ENCODE results near the gene FKBP9. TPM values are rescaled to one million over a fixed set of nuclear protein-coding genes. Genes with fewer than 3 reads are reported as not detected.
"Not testable (repeated sequence)": the region's sequence is repeated elsewhere in the genome, so short reads cannot be mapped to it uniquely, and the experiment has no call there.

FKBP9 gene, protein sequence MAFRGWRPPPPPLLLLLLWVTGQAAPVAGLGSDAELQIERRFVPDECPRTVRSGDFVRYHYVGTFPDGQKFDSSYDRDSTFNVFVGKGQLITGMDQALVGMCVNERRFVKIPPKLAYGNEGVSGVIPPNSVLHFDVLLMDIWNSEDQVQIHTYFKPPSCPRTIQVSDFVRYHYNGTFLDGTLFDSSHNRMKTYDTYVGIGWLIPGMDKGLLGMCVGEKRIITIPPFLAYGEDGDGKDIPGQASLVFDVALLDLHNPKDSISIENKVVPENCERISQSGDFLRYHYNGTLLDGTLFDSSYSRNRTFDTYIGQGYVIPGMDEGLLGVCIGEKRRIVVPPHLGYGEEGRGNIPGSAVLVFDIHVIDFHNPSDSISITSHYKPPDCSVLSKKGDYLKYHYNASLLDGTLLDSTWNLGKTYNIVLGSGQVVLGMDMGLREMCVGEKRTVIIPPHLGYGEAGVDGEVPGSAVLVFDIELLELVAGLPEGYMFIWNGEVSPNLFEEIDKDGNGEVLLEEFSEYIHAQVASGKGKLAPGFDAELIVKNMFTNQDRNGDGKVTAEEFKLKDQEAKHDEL
- polyA plus RNA-seq (ENCODE audit: insufficient read length in 4 of 4): 100 to 1,000 TPM; 126 to 214 (median 152) TPM

DNA sequence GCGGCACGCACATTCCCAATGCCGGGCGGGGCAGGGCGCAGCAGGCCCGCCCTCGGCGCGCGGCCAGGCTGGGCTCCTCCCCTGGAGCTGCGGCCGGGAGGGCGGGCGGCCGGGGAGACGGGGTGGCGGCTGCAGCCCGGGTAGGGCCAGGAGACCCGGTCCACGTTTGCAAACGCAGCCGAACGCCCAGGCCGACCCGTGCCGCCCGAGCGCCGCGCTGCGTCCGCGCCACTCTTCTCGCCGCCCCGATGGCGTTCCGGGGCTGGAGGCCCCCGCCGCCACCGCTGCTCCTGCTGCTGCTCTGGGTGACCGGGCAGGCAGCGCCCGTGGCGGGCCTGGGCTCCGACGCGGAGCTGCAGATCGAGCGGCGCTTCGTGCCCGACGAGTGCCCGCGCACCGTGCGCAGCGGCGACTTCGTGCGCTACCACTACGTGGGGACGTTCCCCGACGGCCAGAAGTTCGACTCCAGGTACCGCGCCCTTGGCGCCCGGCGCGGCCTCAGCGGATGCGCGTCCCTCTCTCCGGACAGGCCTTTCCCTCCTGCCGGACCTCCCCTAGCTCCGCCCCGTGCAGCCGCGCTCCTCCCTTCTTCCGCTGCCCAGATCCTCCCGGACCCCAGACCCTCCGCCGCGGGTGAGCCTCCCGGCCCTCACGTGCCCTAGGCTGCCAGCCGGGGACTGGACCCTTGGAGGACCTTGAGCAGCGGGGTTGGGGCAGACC is at the start of gene FKBP9:
TSS of gene FKBP9 (plus strand) at position 115 of the 720 bp plus-strand sequence. CDS start at position 249, 134 bp downstream.
- peak in 3 of 4 donors; percentile 69 to 85 (median 72) for DNase-seq (ENCODE audit: low read depth in 4 of 4, low spot score in 2 of 4)

DNA sequence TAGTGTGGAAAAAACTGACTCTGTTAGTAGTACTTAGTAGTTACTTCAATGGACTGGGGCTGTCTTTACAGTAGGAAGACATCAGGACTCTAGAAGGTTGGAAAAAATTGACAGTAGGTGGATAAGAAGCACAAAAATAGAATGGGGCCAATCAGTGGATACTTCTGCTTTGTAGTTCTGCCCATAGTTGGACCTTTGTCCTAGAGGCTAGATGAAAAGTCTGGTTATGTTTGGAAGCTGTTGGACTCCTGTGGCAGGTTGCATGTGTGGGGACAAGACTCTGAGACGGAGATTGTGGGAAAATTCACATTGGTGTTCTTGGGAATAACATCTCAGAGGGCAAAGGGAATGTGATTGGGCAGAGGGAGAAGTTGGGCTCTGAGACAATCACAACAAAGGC is 47.0 kb upstream of the FKBP9 start:
- no peak for DNase-seq (ENCODE audit: low read depth in 4 of 4, low spot score in 2 of 4)

DNA sequence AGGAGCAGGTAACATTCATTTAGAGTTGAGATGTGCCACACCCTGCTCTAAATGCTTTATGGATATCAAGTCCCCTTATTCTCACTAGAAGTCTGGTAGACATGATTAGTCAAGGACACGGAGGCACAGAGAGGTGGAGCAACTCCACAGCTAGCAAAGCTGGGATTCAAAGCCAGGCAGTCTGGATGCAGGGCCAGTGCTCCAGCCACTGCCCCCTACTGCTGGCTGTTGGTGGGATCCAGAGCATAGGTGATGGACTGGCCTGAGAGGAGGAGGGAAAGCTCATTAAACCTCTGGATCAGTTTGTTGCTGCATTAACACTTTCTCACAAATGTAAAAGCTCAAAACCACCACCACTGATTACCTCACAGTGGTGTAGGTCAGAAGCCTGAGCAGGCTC is 43.1 kb upstream of the FKBP9 start:
- DNase-seq (ENCODE audit: low read depth in 4 of 4, low spot score in 2 of 4): no peak

DNA sequence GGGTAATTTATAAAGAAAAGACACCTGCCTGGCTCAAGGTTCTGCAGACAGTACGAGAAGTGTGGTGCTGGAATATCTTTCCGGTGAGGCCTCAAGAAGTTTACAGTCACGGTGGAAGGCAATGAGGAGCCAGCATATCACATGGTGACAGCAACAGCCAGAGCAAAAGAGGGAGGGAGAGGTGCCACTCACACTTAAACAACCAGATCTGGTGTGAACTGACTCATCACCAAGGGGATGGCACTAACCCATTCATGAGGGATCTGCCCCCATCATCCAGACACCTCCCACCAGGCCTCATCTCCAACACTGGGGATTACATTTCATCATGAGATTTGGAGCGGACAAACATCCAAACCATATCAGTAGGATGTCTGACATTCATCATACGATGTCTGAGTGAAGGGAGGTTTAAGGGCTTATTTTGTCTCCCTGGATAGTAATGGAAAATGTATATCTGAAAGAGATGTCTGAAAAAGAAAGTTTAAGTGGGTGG is 42.2 kb upstream of the FKBP9 start:
- DNase-seq (ENCODE audit: low read depth in 4 of 4, low spot score in 2 of 4): no peak

DNA sequence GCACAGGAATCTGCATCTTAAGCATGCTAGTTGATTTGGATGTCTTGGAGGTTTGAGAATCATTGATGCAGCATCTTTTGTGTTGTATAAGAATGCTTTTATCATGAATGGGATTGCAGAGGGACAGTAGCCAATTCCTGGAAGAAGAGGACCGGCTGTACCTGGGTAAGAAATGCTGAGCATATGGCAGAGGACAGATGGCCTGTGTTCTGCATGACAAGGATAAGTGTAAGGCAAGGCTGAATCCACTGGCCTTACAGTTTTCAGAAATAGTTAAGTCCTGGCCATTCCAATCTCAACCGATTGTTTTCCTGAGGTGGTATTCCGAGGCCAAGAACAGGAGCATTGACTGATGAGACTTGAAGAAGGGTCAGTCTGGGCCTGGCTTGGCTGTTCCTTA is 41.2 kb upstream of the FKBP9 start:
- DNase-seq (ENCODE audit: low read depth in 4 of 4, low spot score in 2 of 4): no peak

DNA sequence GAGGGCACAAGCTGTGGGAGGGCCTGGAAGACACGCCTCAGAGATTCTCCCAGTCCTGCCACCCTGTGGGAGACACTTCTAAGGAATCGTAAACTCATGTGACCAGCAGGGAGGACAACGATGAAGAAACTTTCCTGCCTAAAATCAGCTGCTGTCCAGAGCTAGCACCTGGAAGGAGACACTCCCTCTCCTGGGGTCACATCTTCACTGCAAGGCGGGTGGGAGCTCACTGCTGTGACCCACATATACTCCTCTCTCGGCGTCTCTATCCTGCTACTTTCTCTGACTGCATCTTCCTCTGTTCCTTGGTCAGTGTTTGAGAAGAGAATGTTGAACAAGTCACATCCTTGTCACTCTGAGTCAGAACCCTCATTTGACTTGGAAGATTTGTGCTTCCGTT is 40.2 kb upstream of the FKBP9 start:
- DNase-seq (ENCODE audit: low read depth in 4 of 4, low spot score in 2 of 4): not testable (repeated sequence)

DNA sequence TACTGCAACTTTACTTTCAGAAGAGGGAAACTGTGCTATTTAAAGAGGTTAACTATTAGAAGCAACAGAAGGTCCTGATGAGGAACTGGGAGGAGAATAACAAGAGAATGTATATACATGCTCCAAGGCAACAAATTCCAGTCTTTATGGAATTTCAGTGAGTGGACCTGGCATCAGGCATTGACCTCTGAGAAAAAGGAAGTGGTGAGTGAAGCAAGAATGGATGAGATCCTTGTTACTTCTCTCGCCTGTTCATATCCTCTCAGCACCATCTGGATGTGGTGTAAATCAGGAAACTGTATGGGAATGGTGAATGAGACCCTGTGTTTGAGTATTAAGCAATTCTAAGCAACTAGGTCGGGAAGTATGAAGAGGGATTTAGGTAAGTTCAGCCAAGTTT is 35.3 kb upstream of the FKBP9 start:
- no peak for DNase-seq (ENCODE audit: low read depth in 4 of 4, low spot score in 2 of 4)

DNA sequence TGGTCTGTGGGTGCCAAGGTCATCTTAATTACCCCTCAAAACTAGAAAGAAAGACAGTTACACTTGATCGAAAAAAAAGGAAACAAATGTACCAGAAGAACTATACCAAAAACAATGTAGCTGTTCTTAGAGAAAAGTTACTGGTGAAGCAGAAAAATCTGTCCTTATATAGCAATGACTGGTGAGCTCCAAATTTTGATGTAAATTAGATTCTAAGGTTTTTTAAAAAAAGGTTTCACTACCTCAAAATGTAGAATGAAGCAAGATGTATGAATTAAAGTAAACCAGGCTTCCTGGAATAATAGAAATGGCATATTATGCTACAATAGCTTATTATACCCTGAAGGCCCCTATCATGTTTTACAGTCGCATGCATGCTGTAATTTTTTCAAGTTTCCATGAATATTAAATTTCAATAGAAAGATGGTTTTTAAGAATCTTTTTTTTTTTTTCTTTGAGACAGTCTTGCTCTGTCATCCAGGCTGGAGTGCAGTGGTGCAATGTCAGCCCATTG is 28.4 kb upstream of the FKBP9 start:
- DNase-seq (ENCODE audit: low read depth in 4 of 4, low spot score in 2 of 4): no peak

DNA sequence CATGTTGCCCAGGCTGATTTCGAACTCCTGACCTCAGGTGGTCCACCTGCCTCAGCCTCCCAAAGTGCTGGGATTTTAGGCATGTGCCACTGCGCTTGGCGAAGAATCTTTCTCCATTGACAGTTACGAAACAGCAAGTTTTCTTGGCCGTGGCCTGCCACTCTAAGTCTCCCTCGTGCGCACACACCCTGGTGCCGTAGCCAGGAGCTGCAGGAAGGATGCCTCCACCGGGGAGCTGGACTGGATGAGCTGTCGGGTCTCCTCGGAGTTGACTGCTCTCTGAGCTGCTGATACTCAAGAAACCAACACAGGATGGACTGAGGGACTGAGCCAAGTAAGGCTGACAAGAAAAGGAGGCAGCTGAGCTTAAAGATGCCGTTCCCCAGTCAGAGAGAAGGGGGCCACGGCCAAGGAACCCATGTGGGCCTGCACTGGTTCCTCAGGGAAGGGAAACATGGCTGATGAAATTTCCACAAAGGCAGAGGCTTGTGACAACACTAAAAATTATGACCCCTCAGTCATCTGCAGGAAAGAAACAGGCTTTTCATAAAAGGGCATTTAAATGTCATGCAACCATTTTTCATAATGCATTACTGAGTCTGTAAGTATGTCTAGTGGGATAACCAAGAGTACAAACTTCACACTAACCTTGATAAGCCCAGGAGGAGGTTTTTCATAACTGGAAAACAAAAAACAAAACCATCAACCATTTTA is 27.7 kb upstream of the FKBP9 start:
- no peak for DNase-seq (ENCODE audit: low read depth in 4 of 4, low spot score in 2 of 4)

DNA sequence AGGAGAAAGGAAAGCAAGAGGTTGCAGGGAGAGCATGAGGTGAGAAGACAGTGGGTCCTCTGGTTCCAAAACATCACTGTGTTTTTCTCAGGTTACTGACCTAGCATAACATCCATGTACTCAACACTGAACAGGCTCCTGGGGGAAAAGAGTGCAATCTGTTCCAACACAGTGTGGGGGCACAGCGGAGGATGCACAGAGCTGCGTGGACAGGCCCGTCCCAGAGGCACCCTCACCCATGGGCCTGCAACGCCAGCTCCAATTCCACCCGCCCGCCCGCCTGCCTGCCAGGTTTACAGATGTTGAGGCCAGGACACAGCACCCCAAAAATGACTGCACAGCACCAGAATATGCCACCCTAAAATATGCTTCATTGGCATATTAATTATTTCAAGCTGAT is 26.9 kb upstream of the FKBP9 start:
- DNase-seq (ENCODE audit: low read depth in 4 of 4, low spot score in 2 of 4): no peak

DNA sequence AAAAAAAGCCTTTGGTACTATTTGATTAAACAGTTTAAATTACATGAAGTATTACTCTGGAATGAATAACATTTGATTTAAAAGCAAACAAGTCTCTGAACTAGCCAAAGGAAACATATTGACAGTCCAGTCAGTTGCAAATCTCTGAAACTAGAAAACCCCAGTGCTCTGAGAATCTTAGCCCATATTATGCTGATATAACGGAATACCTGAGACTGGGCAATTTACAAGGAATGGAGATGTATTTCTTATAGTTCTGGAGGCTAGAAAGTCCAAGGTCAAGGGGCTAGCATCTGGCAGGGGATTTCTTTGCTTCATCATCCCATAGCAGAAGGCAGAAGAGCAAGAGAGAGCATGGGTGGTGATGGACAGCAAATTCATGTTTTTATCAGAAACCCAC is 21.7 kb upstream of the FKBP9 start:
- no peak for DNase-seq (ENCODE audit: low read depth in 4 of 4, low spot score in 2 of 4)

DNA sequence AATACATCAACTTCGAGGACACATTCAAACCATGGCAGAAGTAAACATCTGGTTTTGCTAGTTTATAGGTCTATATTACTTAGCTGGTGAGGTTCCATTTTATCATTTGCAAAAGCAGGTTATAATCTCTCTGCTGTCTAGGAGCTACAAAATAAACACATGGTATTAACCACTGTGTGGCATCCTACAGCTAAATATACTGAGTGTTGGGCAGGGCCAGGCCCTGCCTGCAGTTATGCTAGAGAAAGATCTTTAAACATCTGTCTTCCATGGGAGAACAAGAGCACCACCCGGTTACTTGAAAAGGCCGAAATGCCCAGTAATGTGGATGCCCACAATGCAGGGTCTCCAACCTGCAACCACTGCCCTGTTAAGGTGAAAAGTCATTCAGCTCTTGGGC is 20.6 kb upstream of the FKBP9 start:
- DNase-seq (ENCODE audit: low read depth in 4 of 4, low spot score in 2 of 4): no peak

DNA sequence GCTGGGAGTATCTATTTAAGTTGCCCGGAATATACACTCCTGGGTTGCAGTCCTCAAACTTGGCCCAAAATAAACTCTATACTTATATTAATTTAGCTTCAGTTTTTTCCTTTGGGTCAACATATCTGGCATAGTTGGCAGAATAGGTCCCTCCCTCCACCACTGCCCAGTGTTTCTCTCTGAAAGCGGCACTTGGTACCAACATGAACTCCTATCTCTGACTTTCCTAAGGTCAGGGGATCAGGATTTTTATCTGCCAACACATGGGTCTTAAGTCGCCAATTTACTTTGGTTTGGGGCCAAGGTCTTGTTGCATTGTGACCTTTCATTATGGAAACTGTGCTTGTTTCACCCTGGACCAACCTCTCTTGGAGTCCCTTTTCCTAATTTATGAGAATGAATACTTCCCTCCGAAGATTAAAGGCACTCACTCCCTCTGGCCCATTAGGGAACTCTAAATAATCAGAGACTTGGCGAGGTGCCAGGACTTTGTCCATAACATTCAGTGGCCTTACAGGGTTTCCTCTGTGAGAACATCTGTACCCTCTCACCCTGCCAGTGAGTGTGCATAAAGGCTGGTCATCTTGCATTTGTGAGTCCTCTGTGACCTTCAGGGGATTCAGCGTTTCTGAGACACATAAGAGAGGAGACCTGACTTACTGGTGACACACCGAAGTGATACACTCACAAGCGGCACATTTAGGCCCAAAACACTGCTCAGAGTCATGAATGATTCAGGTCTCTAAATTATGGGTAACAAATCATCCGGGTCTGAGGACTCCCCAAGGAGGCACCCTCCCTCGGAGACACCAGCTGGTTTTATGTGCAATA is 19.7 kb upstream of the FKBP9 start:
- DNase-seq (ENCODE audit: low read depth in 4 of 4, low spot score in 2 of 4): peak in 1 of 4 donors; percentile 40

DNA sequence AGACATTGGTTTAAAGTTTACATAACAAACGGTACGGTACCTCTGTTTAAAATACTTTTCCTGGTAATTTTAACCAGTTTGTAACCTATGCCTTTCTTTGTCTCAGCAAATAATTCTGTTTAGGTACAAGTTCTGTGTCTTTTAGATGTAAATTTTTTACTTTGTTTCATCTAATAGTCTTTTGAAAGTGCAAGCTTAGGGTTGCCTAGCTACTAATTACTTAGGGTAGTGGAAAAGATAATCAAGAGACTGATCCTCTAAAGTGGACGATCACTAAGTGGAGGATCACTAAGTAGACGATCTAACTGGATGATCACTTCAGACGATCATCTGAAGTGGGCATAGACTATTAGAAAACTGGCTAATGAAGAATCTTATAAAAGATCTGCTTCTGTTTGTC is 16.1 kb upstream of the FKBP9 start:
- no peak for DNase-seq (ENCODE audit: low read depth in 4 of 4, low spot score in 2 of 4)

DNA sequence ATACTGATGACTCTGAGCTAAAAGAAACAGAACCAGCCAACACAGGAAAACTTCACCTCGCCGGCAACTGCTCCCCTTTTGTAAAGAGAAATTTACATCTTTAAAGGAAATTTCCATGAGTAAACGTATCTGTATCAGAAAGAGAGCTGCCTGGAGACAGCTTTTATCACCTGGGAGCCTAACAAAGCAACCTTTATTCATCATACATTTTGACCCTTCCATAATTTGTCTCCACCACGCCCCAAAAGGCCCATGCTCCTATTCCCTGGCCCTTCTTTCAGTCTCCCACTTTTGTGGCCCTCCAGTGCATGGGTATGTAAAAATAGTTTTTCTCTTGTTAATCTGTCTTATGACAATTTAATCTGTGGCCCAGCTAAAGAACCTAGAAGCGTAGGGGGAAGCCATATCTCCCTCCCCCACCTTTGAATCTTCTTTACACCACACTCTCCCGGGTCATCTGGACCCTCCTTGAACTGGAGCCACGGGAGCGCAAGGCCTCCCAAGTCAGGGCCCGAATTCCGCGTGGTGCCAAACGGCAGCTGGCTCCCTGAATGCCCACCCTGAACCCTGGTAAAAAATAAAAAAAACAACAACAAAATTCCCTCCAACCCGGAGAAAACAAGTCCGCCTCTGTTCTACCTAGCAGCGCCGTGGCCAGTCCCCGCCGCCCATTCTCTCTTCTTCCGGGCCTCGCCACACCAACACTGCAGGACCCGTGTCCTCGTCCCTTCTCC is 15.4 kb upstream of the FKBP9 start:
- no peak for DNase-seq (ENCODE audit: low read depth in 4 of 4, low spot score in 2 of 4)

DNA sequence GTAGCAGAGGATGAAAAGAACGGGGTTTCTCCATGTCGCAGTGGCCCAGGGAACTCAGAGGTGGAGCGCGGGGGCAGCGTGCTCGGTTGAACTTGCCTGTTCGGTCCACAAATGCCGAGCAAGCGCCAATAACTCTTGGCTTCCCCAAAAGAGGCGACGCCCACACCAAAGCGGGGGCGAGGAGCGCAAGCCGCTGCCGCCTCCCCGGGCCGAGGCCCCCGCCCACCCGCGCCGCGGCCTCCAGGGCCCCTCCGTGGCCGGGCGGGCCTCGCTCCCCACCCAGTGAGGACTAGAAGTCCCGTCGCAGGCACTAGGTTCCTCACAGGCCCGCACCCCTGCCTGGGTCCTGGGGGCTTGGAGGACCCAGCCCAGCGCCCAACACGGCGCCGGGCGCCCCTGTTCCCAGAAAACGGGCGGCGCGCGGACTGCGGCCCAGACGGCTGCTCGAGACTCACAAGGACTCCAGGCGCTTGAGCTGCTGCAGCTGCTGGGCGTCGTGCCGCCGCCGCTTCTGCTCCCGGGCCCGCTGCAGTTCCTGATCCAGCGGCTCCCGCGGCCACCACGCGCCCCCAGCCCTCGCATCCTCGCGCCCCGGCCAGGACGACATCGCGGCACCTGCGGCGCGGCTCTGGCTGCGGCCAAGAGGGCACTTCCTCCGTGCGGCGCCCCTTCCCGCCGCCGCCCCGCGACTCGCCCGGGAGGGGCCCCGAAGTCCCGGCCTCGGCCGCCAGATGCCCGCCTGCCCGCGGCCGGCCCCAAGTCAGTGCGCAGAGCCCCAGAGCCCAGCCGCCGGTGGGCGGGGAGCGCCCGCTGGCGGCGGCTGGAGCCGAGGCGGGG is 14.6 kb upstream of the FKBP9 start:
- peak in 2 of 4 donors; percentile 59 to 76 for DNase-seq (ENCODE audit: low read depth in 4 of 4, low spot score in 2 of 4)

DNA sequence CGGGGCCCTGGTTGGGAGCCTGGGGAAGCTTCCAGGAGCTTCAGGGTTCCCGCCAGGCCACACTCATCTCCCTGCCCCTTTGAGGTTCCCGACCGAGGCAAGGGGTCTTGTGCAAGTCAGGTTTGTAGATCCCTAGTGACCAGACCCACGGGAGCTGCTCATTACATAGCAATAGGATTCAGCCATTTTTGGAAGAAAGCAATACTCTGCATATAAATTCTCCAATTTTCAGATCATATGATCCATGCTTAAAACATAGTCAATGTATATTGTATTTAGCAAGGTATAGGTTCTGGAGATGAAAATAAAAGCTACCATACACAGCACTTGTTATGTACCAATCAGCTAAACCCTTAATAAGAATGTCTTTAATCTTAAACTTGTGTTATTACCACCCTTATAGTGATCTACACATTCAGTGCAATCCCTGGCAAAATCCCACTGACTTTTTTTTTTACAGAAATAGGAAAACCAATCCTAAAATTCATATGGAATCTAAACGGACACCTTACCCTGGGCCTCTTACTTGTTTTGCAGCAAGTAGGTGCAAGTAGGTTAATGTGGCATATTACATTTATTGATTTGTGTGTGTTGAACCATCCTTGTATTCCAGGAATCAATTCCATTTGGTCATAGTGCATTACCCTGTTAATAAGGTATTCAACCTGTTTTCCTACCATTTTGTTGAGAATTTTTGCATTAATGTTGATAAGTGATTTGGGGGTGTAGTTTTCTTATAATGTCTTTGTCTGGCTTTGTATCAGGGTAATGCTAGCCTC is 13.8 kb upstream of the FKBP9 start:
- DNase-seq (ENCODE audit: low read depth in 4 of 4, low spot score in 2 of 4): no peak

Data from left renal cortex interstitium (tissue), 4 donors.